TTC549 (cell line): ENCODE measurements around the gene IDH2.
"Not testable (repeated sequence)": the region's sequence is repeated elsewhere in the genome, so short reads cannot be mapped to it uniquely, and the experiment has no call there.

Source experiments
- FAIRE-seq: peaks from 2 replicates; lab custom pipeline; 2012; peaks lifted over from hg19 to GRCh38; lab: Jason Lieb, UNC

The IDH2 gene

DNA sequence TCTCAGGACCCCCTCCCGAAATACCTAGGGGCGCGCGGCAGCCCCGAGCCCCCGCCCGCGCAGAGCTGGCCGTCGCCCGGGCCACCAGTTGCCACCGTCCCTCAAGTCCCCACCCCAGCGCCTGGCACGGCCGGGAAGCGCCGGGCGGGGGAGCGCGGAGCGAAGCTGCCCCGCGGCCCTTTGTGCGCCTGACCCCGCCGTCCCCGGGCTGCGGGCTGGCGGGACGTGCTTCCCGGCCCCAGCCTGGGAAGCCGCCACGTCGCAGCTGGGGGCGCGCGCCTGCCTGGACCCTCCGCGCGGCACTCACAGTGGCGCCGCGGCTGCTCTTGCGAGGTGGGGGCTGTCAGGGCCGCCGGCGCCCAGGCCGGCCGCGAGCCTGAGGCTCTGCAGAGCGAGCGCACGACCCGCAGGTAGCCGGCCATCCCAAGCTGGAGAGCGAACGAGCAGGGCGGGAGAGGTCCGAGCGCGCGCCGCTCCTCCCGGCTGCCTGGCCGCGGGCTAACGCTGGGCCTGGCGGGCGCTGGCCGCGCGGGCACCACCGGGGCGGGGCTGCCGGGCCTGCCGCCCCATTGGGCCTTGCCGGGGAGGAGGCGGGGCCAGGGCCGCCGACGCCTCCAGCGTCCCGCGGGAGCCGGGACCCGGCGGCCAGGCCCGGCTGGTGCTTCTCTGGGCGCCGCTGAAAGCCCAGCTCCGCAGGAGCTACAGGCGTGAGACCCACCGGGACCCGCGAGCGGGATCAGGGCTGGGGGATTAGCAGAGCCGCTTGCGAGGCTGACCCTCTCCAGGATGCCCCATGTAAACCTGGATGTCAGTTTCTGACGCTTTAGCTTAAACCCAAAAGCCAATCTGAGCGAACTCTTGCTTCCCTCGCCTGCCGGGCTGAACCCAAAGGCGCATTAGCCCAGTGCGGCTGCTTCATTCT, at the start of gene IDH2:
Gene IDH2 (minus strand): TSS at position 500 of the 922 bp plus-strand sequence. CDS start 78 bp downstream, at position 422.
- FAIRE-seq: no peak

DNA sequence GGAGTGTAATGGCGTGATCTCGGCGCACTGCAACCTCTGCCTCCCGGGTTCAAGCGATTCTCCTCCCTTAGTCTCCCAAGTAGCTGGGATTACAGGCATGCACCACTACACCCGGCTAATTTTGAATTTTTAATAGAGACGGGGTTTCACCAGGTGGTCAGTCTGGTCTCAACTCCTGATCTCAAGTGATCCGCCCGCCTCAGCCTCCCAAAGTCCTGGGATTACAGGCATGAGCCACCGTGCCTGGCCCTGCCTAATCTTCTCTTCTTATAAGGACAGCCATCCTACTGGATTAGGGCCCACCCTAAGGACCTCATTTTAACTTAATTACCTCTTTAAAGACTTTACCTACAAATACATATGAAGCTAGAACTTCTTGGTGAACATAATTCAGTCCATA, 48.3 kb upstream of the IDH2 start:
- not testable (repeated sequence) for FAIRE-seq

DNA sequence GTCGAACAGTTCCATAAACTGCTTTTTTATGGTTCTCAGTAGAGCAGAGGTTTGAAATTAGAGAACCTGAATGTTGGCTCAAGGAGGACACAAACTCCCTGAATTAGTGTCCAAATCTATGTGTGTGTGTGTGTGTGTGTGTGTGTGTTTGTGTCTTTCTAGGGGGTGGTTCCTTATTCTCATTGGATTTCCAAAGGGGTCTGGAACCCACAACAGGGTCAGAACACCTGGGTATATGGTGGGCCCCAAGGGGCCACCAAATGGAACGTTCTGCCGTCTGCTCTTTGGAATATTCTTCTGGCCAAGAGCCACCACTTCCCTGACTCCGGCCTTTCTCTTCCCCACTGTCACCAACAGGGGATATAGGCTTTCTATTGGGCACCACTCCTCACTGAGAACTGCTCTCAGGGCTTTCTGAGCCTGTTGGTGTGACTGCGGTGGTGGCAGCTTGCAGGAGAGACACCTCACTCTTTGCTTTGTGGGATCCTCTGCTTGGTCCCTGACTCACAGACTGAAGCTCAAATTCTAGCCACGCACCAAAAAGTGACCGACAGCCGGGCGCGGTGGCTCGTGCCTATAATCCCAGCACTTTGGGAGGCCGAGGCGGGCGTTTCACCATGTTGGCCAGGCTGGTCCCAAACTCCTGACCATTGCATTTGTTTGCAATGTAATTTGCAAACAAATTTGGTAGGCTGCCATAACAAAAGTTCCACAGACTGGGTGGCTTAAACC, 47.5 kb upstream of the IDH2 start:
- FAIRE-seq: no peak

DNA sequence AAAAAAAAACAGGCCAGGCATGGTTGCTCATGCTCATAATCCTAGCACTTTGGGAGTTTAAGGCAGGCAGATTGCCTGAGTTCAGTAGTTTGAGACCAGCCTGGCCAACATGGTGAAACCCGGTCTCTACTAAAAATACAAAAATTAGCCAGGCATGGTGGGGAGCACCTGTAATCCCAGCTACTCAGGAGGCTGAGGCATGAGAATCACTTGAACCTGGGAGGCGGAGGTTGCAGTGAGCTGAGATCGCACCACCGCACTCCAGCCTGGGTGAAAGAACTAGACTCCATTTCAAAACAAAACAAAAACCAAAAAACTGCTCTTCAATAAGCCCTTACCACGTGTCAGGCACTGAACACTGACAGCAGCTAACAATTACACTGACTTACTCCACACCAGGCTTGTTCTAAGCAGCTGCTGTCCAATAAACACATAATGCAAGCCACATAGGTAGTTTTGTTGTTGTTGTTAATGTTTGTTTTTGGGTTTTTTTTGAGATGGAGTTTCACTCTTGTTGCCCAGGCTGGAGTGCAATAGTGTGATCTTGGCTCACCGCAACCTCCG, 44.0 kb upstream of the IDH2 start:
- not testable (repeated sequence) for FAIRE-seq

DNA sequence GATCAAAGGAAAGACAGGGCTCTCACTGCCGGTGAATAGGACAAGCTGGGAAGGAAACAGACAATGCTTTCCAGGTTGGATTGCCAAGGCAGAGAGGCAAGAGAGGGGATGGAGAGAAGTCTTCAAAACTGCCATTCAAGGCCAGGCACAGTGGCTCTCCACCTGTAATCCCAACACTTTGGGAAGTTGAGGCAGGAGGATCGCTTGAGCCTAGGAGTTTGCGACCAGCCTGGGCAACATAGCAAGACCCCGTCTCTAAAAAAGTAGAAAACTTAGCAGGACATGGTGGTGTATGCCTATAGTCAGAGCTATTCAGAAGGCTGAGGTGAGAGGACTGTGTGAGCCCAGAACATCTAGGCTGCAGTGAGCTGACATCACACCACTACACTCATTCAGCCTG, 43.5 kb upstream of the IDH2 start:
- no peak for FAIRE-seq

DNA sequence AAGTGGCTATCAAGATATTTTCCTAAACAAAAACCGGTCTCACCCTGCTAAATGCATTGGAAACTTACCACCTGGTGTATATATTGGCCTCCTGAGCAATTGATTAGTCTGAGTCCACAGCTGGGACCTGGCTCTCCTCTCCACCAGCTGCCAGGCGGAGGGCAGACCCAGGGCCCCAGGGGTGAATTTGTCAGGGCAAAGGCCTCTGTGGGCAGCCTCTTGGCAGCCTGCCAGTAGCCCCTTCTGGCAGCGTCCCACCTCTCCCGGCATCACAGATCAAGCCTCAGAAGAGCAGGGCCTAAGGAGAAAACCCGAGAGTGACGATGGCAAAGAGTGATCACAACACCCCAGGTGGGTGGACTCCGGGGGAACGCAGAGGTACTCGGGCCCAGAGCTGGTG, 43.0 kb upstream of the IDH2 start:
- FAIRE-seq: no peak

DNA sequence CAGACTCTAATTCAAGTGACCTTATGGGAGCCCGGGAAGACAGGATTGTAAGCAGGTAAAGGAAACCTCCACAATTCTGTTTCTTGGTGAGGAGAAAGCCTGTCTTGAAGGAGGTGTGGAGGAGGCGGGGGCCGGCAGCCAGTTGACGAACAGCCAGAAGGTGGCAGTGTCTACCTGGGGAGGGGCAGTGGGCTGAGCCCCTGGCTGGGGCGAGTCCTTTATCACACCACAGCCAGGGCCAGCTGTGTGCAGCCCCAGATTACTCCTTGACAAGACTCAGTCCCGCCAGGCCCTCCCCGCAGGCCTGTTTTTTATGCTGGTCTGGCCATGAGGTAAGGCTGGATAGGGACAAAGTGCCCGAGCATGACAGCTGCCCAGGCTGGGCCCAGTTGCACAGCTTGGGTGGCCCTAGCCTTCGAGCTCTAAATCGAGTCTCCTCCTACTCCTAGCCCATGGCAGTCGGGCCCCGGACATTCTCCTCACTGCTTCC, 40.9 kb upstream of the IDH2 start:
- FAIRE-seq: no peak

DNA sequence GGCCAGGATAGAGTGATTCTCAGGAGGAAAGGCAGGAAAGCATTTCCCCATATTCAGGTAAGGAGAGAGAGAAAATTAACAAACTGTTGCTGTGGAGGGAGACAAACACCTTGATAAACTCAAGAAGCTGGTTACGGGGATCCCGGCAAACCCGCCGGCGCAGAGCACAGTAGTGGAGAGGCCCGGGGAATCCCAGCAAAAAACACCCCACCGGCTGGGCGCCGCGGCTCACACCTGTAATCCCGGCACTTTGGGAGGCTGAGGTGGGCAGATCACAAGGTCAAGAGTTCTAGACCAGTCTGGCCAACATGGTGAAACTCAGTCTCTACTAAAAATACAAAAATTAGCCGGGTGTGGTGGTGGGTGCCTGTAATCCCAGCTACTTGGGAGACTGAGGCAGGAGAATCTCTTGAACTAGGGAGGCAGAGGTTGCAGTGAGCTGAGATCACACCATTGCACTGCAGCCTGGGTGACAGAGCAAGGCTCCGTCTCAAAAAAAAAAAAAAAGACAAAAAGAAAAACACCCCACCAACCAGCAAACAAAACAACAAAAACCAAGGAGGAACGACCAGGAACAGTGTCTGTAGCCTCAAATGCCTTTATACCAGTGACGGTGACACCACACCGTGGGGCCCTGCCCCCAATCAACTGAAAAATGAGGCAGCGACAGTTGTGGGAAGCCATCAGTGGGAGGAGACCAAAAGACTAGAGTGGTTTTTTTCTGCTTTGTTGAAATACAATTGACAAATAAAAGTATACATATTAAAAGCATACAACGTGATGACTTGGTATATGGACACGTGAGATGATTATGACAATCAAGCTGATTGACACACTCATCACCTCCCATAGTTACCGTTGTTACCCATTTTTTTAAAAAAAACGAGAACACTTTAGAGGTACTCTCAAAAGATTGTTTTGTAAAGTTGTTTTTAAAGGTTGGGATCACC, 40.2 kb upstream of the IDH2 start:
- FAIRE-seq: no peak

DNA sequence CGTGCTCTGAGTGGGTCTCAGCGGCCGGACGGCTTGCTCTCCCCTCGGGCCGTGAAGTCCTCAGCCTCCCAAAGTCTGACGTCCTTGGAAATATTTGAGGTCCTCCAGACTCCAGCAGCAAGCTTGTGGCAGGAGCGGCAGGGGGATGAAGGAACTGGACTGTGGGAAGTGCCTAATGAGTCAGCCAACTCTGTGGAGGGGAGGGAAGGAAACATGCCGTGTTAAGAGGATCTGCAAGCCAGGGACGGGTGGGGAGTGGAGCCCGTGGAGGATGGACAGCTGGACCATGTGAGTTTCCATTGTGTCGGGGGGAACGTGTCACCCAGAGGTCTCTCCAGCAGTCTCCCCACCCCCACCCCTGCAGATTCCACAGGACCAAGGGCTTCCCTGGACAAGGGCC, 39.4 kb upstream of the IDH2 start:
- no peak for FAIRE-seq

DNA sequence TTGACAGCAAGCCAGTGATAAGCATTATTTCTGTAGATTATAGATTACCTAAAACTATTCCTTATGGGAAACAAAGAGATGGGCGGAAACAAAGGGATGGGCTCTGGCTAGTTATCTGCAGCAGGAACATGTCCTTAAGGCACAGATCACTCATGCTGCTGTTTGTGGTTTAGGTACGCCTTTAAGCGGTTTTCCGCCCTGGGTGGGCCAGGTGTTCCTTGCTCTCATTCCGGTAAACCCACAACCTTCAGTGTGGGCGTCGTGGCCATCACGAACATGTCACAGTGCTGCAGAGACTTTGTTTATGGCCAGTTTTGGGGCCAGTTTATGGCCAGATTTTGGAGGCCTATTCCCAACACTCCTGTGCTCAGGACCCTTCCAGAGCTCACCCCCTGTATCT, 37.3 kb upstream of the IDH2 start:
- FAIRE-seq: not testable (repeated sequence)

DNA sequence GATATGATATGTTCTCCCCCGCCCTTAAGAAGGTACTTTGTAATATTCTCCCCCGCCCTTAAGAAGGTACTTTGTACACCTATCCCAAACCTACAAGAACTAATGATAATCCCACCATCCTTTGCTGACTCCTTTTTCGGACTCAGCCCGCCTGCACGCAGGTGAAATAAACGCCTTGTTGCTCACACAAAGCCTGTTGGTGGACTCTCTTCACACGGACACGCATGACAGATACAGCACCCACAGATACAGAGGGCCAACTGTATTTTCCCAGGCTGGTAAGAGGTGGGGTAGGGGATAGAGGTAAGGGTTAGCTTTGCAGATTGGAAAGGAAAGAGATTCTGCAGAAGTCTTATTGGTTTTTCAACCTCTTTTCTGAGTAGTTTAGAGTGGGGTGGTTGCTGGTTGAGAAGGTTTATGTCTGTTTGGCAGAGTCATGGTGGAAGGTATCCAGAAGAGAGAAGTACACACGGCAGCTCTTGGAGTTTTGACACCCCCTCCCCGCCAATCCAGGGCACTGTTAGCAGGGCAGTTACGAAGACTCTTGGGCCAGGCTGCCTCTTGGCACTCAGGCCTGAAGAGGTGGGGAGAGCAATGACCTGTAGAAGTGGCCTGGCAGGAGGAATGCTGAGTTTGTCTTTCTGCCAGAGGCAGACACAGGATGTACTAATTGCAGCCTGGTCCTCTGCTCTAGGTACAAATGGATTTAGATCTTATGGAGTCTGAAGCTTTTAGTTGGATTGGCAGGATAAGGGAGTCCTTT, 36.0 kb upstream of the IDH2 start:
- no peak for FAIRE-seq

DNA sequence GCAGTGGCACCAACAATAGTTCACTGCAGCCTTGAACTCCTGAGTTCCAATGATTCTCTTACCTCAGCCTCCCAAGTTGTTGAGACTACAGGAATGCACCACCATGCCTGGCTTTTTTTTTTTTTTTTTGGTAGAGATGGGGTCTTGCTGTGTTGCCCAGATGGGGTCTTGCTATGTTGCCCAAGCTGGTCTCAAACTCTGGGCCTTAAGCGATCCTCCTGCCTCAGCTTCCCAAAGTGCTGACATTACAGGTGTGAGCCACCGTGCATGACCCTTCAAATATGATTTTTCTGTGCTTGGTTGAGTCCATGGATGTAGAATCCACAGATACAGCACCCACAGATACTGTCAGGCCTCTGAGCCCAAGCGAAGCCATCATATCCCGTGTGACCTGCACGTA, 30.2 kb upstream of the IDH2 start:
- no peak for FAIRE-seq

DNA sequence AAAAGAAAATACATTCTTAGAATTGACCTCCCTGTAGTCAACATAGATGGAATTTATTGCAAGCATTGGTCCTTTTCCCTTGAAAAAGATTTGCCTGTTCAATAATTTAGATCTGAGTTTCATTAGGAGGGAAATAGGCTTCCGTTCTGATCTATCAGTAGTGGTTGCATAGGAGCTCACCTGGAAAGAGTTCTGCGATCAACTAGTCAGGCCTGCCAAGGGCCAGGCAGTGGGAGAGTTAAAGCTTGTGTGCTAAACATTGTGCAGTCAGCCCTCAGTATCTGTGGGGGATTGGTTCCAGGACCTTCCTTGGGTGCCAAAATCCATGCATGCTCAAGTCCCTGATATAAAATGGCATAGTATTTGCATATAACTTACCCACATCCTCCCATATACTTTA, 29.6 kb upstream of the IDH2 start:
- no peak for FAIRE-seq

DNA sequence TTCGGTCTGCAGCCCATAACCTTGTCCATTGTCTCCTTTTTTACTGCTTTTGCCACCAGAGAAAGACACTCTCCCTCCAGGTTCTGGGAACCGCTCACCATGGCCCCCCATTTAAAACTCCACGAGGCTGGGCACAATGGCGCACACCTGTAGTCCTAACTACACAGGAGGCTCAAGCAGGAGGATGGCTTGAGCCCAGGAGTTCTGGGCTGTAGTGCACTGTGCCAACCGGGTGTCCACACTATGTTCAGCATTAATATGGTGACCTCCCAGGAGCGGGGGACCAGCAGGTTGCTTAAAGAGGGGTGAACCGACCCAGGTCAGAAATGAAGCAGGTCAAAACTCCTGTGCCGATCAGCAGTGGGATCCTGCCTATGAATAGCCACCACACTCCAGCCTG, 28.0 kb upstream of the IDH2 start:
- no peak for FAIRE-seq

DNA sequence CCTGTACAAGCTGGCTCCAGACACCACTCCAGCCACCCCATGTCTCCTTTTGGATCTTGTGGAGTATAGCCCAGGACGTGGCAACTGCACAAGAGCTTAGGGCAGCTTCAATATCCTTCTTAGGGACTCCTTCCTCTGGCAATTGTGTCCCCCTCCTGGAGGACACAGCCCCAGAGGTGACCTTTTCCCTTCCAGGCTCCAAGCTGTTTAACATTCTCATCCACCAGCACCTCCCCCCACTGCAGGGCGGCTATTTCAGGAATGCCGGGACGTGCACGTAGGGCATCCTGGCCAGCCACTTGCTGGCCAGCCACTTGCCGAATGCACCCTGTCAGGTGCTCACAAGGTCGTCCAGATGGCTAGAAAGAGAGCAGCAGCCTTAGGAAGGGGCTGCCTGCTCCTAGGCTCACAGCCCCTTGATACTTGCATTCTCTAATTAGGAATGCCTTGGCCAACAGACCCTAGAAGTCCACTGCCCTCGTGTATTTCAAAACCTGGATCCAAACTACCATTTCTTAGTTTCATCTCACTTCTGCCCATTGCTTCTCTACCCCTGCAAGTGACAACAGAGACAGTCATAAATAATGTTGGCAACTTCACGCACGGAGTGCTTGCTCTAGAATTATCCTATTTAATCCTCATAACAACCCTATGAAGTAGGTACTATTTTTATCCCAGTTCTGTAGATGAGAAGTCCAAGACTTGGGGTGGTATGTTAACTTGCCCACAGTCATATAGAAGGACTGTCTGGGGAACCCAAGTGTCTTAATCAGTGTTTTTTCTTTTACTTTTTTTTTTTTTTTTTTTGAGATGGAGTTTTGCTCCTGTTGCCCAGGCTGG, 24.5 kb upstream of the IDH2 start:
- FAIRE-seq: no peak

DNA sequence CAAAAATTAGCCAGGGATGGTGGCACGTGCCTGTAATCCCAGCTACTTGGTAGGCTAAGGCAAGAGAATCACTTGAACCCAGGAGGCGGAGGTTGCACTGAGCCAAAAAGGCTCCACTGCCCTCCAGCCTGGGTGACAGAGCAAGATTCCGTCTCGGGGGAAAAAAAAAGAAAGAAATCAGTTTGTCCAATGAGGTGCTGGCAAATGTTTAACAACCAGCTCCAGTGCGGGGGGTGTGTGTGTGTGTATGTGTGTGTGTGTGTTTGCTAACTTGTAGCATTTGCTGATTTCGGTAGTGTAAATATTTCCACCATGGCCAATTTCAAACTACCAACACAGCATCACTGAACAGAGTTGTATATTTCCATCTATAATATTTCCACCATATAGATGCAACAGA, 23.8 kb upstream of the IDH2 start:
- FAIRE-seq: no peak

DNA sequence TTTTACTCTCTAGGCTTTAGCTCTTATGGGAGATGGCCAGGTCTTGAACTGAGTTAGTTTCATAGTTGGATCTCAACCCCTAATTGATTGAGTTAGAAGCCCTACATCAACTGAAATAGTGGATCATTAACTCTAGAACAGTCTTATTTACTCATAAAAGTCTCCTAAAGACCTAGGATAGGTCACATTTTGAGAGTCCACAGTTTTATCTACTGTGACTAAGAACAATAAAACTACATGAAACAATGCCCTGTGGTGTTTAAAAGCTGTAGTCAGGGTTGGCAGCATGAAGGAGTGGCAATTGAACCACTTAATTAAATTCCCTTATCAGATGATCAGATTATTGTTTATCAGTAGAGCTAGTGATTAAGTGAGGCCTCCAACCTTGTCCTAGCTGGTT, 22.2 kb upstream of the IDH2 start:
- no peak for FAIRE-seq

DNA sequence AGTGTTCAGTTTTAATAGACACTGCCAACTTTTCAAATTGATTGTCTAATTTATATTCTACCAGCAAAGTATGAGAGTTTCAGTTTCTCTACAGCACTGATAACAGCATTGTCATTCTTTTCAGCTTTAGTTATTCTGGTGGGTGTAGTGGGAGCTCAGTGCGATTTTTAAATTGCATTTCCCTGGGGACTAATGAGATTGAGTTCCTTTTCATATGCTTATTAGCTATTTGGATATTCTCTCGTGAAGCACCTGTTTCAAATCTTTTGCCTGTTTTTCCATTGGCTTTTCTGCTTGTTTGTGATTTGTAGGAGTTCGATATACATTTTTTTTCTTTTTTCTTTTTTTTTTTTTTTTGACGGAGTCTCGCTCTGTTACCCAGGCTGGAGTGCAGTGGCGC, 18.8 kb upstream of the IDH2 start:
- FAIRE-seq: no peak

DNA sequence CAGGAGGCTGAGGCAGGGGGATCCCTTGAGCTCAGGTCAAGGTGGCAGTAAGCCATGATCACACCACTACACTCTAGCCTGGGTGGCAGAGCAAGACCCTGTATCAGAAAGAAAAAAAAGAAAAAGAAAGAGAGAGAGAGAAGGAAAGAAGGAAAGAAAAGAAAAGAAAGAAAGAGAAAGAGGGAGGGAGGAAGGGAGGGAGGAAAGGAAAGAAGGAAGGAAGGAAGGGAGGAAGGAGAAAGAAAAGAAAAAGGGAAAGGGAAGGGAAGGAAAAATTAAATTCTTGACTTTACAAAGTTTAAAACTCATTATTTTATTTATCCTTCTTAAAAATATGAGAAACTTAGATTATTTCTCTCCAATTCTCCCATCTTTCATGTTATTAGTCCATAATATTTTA, 17.1 kb upstream of the IDH2 start:
- FAIRE-seq: no peak

DNA sequence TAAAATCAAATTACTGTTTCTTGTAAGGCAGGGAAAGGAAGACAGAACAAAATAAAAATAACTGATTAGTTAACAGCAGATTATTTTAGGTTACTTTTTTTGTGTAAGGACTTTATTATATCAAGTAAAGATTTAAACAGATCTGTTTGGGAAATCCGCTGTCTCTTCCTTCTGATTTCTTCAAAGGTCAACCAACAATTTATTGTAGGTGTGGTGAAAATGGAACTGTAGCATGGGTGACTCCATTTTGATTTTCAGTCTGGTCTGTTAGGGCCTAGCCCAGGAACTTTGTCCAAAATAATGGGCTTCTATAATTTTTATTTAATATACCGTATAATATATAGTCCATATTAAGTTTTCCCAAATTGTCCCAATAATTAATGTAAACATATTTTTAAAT, 13.5 kb upstream of the IDH2 start:
- no peak for FAIRE-seq
